PC-9 (cell line): ENCODE data around the gene SPIB.

Experiments
- CTCF ChIP-seq: fragments of 200-600 bp; sonication (generic); conservative IDR thresholded peaks from 2 replicates; pipeline ENCODE4 v1.6.1; 2017; ENCODE audit warnings: mixed run types, antibody characterized with exemption, mild to moderate bottlenecking, moderate library complexity
- EZH2 ChIP-seq: fragments of 200-600 bp; sonication (generic); IDR thresholded peaks from 2 replicates; pipeline ENCODE4 v1.8.0; 2017; ENCODE audit warnings: antibody characterized with exemption, low read depth

GRCh38 chr19:50428772-50429463 is 10.2 kb downstream of the SPIB start:
- no peak for TF ChIP-seq CTCF
- TF ChIP-seq EZH2 = no peak
